ENCODE data around the gene TMEM62.
A peak's percentile ranks its signal among the peaks of the same experiment; 100 is the strongest.

Gene TMEM62

DNA sequence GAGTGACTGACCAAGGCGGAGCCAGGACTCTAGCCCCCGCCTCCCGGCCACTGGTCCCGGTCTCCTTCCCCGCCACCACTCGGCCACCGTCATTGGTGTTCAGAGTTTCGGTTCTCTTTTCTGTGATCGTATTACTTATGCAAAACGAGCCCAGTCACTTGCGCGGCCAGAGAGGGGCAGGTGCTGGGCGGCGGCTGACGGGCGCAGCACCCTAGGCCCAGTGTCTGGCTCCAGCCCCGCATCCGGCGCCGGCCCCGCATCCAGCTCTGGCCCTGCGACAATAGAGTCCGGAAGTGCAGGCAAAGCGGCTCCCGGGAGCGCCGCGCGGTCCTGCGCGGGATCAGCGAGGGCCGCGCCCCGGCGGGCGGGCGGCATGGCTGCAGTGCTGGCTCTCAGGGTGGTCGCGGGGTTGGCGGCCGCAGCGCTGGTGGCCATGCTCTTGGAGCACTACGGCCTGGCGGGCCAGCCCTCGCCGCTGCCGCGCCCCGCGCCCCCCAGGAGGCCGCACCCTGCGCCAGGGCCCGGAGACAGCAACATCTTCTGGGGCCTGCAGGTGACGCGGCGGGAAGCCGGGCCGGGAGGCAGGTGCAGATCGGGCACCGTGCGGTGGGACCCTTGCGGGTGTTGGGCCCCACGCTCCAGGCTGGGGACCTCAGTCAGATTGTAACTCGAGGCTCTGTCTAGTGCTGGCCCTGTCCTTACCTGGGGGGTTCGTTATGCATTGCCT, at the start of gene TMEM62:
Gene TMEM62, plus strand, starts transcription at position 157 of the 727 bp plus-strand sequence. Its CDS starts 217 bp downstream, at position 374.
- peak; percentile 94 for DNase-seq

DNA sequence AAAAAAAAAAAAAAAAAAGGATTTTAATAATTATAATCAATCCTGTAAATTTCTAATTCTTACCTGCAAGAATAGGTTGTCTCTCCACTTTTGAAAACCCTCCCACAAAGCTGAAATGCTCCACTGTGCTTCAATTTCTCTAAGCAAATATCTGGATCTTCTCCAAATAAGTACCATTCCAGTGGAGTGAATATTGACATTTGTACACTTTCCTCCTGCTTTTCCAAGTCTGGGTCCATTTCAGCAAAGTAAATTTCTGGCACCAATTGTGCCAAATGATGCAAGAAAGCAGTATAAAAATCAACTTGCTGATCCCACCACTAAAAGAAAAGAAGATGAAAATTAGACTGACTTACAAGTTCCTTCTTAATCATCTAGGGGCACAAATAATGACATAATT, 47.5 kb upstream of the TMEM62 start:
- no peak for DNase-seq

DNA sequence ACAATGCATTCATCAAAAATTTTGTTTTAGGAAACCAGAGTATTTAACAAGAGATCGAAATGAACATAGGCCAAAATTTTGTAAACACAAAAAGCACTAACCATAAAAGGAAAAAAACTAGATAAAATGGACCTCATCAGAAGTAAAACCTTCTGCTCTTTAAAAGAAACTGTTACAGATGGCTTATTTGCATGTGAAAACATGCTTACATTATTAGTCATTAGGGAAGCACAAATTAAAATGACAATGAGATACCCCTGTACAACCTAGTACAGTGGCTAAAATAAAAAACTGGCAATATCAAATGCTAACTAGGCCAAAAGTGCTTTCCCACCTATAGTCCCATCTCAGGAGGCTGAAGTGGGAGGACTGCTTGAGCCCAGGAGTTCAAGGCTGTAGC, 46.8 kb upstream of the TMEM62 start:
- DNase-seq, result no peak

DNA sequence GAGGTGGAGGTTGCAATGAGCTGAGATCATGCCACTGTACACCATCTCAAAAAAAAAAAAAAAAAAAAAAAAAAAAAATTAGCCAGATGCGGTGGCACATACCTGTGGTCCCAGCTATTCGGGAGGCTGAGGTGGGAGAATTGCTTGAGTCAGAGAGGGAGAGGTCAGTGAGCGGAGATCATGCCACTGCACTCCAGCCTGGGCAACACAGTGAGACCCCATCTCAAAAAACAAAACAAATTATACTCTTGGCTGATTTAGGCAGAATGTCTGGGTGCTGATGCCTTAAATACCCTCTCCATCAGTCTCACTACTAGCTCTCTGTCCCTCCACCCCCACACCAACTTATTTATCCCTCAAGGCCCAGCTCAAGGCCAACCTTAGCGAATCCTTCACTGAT, 41.5 kb upstream of the TMEM62 start:
- DNase-seq, result no peak

DNA sequence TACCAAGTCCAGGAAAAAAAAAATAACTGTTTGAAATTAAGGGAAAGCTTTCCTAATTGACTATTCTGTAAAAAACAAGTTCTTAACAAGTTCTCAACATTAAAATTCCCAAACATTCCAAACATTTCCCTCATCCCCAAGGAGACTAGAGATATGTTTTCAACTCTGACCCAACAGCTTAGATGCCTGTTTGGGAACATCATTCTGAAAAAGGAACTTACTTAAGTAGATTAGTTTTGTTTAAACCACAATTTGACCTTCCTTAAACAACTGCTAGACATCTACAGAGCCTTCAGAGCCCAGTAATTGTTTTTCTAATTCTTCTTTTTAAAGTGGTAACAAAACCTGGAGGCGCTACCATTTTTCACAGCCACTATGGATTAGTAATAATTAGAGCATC, 40.4 kb upstream of the TMEM62 start:
- DNase-seq, result peak; percentile 51

DNA sequence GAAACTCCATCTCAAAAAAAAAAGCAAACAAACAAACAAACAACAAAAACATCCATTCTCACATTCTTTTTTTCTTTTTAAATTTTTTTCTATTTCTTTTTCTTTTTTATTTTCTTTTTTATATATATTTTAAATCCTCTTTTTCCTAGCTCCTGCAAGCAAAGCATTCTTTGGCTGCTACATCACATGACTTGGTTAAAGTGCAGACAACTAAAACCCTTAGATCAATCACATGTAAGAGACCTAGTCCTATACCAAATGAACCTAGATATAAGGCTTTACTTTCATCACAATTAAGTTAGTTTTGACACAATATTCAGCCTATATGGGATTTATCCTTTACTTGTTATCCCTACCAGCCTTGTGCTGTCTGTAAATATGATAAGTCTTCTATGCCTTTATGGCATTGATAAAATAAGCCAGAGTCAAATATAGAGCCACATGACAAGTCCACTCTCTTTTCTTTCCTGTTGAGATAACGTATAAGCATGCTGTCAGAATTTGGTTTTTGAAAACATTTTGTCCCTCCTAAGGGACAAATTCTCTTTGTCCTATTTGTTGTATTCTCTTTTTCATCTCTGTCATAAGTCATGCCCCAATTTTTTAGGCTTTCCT, 38.9 kb upstream of the TMEM62 start:
- DNase-seq, result no peak

DNA sequence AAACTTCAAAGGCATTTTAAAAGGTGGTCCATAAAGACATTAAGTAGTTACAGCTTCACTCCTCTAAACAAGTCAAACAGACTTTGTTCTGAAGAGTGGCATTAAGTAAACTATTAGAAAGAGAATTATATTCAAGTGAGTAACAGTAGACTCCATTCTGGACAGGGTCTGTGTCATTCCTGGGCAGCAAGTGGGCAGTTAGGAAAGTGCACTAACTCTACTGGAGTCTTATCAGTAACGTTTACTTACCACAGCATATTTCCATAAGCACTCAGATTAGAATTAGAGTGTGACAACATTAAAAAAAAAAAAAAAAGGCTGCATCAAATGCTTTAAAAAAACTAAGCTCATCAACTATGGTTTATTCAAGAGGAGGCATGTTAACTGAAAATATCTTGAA, 38.1 kb upstream of the TMEM62 start:
- DNase-seq, result no peak

DNA sequence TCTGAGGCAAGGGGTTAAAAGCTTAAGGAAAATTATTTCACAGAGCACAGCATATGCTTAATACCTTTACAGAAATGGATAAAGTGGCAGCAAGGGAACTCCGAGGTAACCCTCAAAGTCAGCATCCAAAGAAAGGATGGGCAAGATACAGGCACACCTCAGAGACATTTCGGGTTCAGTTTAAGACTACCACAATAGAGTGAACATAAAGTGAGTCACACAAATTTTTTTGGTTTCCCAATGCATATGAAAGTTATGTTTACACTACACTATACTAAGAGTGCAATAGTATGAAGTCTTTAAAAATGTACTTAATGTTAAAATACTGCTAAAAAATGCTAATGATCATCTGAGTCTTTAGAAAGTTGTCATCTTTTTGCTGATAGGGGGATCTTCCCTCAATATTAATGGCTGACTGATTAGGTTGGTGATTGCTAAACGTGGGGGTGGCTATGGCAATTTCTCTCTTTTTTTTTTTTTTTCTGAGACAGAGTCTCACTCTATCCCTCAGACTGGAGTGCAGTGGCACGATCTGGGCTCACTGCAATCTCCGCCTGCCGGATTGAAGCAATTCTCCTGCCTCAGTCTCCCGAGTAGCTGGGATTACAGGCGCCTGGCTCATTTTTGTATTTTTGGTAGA, 37.6 kb upstream of the TMEM62 start:
- DNase-seq, result no peak

DNA sequence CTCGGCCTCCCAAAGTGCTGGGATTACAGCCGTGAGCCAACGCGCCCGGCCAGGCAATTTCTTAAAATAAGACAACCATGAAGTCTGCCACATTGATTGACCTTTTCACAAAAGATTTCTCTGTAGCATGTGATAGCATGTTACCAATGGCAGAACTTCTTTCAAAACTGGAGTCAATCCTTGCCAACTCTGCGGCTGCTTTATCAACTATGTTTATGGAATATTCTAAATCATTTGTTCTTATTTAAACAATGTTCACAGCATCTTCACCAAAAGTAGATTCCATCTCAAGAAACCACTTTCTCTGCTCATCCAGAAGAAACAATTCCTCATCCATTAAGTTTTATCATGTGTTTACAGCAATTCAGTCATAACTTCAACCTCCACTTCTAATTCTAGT, 37.0 kb upstream of the TMEM62 start:
- DNase-seq, result no peak

DNA sequence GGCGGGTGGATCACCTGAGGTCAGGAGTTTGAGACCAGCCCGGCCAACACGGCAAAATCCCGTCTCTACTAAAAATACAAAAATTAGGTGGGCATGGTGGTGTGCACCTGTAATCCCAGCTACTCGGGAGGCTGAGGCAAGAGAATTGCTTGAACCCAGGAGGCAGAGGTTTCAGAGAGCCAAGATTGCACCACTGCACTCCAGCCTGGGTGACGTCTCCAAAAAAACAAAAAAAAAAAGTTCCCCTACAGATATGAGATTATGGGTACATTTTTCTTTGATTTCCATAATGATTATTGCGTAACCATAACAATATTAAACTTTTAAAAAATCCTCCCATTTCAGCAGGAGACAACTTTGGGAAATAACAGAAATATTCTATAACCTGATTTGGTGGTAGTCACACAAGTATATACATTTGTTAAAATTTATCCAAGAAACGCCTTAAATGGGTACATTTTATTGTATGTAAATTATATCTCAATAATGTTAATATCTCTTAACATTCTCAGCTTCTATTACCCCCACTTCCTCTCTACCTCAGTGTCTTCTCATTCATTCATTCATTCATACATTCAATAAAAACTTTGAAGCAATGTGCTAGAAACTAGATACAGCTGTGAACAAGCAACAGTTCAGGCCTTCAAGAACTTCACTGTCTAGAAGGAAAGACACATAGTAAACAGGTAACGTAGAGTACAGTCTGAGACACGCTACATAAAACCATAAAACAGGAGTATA, 34.1 kb upstream of the TMEM62 start:
- no peak for DNase-seq

DNA sequence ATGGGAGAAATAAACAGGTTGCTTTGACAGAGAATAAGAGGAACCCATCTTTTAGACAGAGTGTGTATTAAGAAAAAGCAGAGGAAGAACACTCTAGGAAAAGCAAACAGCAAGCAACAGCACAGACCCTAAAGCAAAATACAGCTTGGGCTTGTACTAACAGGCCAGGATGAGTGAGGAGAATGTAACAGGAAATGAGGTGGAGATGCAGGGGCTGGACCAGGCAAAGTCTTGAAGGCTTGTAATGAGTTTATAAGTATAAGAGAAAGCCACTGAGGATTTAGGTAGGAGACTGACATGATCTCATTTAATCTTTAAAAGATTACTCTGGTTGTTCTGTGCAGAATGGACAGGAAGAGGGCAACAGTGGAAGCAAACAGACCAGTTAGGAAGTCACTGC, 32.4 kb upstream of the TMEM62 start:
- DNase-seq, result no peak

DNA sequence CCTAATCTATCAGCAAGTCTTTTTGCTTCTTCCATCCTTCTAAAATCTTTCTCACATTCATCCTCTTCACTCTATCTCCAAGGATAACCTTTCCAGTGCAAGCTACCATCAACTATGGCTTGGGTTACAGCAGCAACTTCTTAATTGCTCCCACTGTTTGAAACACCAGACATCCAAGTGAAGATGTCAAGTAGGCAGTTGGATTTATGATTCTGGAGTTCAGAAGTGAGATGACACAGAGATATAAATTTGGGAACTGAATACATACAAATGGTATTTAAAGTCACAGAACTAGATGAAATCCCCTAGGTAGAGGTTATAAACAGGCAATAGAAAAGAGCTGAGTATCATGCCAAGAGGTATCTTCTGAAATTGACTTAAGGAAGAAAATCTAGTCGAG, 31.2 kb upstream of the TMEM62 start:
- no peak for DNase-seq

DNA sequence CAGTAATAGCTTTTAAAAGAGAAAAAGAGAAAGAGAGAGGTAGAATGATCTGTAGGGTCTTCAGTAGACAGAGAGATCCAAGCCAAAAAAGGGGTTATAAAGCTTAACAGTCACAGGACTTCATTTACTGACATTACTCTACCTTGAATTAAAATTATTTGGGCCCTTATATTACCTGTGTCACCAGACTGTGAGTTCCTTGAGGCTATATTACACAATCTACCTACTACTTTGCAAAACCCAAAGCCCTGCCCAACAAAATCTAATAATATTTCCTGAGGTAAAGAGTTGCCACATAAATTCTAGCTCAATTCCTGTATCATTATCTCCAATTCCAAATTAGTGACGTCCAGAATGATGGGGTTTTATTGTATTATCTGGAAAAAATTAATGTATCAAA, 29.5 kb upstream of the TMEM62 start:
- DNase-seq, result no peak

DNA sequence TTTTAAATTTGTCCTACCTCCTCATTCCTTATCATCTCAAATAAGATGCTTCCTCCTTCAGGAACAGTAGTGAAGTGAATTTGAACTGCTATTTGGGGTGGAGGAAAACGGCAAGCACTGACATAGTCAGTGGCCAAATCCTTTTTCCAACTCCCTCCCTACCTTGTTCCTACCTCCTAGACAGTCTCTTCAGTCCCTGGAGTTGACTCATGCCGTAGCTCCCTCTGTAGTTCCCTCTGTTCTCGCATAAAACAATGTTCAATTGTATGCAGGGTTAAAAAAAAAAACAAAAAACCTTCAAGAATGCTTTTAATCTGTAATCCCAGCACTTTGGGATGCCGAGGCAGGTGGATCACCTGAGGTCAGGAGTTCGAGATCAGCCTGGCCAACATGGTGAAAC, 29.0 kb upstream of the TMEM62 start:
- no peak for DNase-seq

DNA sequence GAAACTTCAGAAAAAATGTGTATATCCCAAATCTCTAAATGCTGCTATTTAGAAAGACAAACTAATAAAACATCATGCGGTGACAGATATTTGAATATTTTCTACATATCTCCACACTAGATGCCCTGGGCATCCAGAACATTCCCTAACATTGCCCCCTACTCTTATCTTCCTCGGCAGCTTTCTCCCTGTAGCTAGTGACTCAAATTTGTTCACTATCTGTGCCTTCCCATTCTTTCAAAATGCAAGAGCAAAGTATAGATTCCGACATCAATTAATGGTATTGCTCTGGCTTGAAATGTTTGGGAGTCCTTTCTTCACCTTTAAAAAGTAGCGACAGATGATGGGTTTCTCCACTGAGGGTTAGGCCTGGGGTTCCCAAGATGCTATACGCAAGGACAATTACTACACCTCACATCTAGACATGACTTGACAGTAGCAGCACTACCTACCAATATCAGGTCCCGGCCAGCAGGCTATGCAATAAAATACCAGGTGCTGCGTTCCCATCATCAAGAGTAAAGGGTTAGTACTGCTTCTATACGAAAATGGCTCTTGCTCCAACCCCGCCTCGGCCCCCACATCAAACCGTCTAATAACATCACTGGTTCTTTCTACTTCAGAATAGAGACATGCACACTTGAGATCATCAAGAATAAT, 28.2 kb upstream of the TMEM62 start:
- DNase-seq, result no peak

DNA sequence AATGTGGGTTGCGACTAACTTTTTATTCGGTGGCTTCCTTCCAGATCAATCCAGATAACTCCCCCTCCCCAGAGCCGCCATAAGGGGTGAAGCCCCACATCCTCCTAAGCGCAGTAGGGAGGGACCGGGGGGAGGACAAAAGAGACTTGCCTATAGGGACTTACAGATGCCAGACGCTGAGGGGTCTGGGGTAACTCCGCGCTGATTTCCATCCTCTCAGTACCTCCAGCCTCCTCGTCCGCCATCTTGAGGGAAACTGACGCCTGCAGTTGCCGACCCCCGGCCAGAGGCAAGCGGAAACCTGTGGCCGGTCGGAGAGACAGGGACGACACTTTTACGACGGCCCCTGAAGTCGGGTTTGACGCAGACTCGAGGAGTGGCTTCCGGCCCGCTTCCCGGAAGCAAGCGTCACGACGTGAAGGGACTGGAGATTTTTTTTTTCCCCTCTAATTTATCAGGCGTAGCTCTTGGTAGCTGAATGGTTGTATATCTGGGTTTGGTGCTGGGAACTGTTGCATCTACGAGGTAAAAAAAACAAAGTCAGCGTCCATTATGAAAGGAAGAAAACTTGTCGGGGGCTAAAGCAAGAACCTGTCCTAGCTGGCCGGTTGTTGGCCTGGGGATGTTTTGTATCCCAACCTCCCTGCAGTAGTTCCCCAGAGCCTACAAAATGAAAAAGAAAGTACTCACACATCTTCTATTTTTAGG, 27.5 kb upstream of the TMEM62 start, which contains the start of gene UBR1:
Gene UBR1, minus strand, starts transcription at position 261 of the 708 bp plus-strand sequence. Its CDS starts 16 bp downstream, at position 245.
- peak; percentile 93 for DNase-seq

DNA sequence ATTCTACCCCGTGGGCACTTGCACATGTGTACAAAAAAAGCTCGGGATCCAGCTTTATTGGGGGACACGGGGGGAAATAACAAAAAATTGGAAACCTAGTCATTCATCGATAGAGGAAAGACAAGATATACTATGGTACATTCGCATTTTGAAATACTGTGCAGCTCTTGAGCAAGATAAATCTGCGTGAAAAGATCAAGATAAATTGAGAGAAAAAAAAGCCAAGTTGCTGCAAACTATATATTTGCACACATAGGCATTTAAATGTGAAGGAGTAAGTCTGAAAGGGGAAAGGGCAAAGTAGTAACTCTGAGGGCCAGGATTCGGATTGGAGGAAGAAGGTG, 26.9 kb upstream of the TMEM62 start:
- DNase-seq, result no peak

DNA sequence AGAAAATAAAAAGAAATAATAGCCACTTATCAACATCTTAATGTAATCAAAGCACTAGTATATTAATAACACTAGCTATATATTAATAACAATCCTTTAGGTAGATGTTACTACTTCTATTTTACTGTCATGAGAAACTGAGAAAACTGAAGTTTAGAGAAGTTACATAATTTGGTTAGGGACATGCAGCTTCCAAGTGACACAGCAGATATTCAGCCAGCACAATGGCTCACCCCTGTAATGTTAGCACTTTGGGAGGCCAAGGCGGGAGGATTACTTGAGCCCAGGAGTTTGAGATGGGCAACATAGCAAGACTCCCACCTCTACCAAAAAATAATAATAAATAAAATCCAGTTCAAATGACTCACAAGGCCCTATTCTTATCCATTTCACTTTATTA, 25.6 kb upstream of the TMEM62 start:
- peak; percentile 66 for DNase-seq

DNA sequence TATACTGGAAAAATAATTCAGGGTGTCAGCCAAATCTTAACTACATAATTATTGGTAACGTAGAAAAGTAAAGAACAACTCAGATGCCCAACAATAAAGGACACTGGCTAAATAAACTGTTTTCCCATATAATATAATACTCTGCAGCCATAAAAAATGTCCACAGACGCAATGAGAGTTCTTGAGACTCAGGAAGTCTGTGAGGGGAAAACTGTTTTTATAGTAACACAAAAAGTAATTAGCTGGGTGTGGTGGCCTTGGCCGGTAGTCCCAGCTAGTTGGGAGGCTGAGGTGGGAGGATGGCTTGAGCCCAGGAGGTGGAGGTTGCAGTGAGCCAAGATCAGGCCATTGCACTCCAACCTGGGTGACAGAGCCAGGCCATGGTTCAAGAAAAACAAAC, 22.0 kb upstream of the TMEM62 start:
- no peak for DNase-seq

DNA sequence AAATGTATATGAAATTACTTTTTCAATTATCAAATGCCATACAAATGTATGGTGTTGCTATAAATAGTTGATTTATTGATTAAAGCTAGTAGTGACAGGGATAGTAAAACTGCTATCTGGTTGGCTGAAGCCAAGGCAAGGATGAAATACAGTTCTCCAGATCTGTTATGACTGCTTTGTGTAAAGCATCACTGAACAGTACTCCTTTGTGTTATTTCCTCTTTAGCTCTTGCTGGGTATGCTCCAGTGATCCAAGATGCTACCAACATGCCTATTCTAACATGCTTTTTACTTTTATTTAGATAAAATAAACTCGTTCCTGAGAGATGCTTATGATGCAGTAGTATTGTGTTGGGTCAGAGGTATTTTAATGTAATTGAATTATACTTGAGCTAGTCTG, 15.1 kb upstream of the TMEM62 start:
- DNase-seq, result no peak

DNA sequence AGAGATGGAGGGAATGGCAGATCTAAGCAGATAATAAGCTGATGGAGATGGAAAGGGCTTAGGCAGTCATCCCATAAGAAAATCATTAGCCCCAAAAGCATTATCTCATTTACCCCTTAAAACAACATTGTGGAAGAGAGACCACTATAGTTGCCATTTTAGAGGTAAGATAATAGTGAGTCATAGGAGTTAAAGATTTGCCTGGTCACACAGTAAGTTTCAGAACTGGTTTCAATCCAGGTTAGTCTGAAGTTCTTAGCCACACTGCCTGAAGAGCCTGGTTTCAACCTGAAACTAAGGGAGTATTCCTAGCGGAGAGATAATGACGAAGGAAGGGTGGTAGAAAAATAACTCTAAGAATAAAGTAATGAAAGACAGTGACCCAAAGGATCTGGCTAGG, 14.6 kb upstream of the TMEM62 start:
- no peak for DNase-seq

DNA sequence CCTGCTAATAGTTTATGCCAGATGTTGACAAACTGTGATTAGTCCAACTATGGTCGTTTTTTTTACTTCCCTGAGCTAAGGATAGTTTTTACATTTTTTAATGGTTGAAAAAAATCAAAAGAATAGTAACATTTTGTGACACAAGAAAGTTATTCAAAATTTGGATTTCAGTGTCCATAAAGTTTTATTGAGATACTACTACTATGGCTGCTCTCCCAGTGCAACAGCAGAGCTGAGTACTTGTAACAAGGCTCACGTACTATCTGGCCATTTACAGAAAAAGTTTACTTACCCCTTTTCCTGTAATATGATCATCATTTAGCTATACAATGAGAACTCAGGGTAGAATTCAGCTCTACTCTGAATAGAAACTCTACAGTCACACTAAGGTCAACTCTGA, 11.5 kb upstream of the TMEM62 start:
- DNase-seq, result no peak
